ENCODE measurements around the gene KCNH8. TPM values are rescaled to one million over a fixed set of nuclear protein-coding genes. Genes with fewer than 3 reads are reported as not detected.

The KCNH8 gene
- total and polyA plus RNA-seq, 2 donors (not counting 1 experiment from before 2014, with no cell fraction given), result under 0.01 TPM; not detected in 1

GRCh38 chr3:19420159-19420558 lies 271.8 kb downstream of the KCNH8 start:
- Histone ChIP-seq H3K27me3 (ENCODE audit: control insufficient read depth, insufficient read depth, low read length) (no peaks in the 10 kb centered on the region), H3K79me2 (ENCODE audit: control insufficient read depth, insufficient read depth, low read length) (no peaks in the 10 kb centered on the region), H3K4me3 (replicated peaks in 1 of 4; ENCODE audit: control extremely low read depth in 1 of 4, insufficient read depth in 1 of 4, low read depth in 3 of 4, low read length in 4 of 4) (no peak overlapping the region), H2AFZ (ENCODE audit: low read length) (no peak overlapping the region), H3K9ac (ENCODE audit: insufficient read depth, low read length) (no peak overlapping the region), H3K27ac (ENCODE audit: insufficient read depth, low read length) (no peak overlapping the region), H3K4me2 (ENCODE audit: extremely low read depth, insufficient read depth, low read length) (no peak overlapping the region), H3K36me3 (ENCODE audit: control insufficient read depth, insufficient read depth, low read length) (no peaks in the 10 kb centered on the region), H4K20me1 (ENCODE audit: control insufficient read depth, extremely low read depth, insufficient read depth, low read length) (no peaks in the 10 kb centered on the region), H3K9me3 (ENCODE audit: control insufficient read depth, insufficient read depth, low read depth, low read length) (no peaks in the 10 kb centered on the region), H3K4me1 (ENCODE audit: control insufficient read depth, extremely low read depth, insufficient read depth, low read length) (no peaks in the 10 kb centered on the region)
- no peak for DNase-seq (ENCODE audit: low read depth in 2 of 2)
- TF ChIP-seq EZH2 (IDR thresholded peaks at IDR 0.05; ENCODE audit: low read length, missing control alignments) (no peak), CTCF (conservative IDR thresholded peaks at IDR 0.05 in 1 of 2, IDR thresholded peaks at IDR 0.05 in 1 of 2; ENCODE audit: low read depth in 1 of 2, low read length in 2 of 2) (no peak)

DNA sequence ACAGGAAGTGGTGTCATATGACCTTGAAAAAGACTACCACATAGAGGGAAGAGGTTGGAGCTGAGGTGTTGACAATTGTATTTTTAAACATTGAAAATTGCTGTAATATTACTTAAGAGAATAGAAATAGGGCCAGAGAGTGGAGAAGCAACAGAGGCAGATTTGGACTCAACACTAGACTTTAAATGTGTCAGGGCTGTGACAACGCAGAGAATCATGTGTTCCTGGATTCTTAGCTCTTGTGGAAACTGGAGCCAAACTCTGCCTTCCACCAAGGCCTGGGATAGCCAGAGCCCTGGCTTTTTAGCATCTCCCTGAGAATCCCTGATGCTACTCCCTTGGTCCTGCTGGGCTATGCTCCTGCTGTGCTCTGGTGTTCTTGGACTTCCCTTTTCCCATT lies 277.5 kb downstream of the KCNH8 start:
- Histone ChIP-seq H2AFZ (ENCODE audit: low read length) (no peak overlapping the region), H3K9me3 (ENCODE audit: control insufficient read depth, insufficient read depth, low read depth, low read length) (no peaks in the 10 kb centered on the region), H3K27me3 (ENCODE audit: control insufficient read depth, insufficient read depth, low read length) (no peaks in the 10 kb centered on the region), H3K36me3 (ENCODE audit: control insufficient read depth, insufficient read depth, low read length) (no peaks in the 10 kb centered on the region), H3K27ac (ENCODE audit: insufficient read depth, low read length) (no peak overlapping the region), H3K9ac (ENCODE audit: insufficient read depth, low read length) (no peak overlapping the region), H3K4me1 (ENCODE audit: control insufficient read depth, extremely low read depth, insufficient read depth, low read length) (no peaks in the 10 kb centered on the region), H3K4me3 (replicated peaks in 1 of 4; ENCODE audit: control extremely low read depth in 1 of 4, insufficient read depth in 1 of 4, low read depth in 3 of 4, low read length in 4 of 4) (no peak overlapping the region), H3K4me2 (ENCODE audit: extremely low read depth, insufficient read depth, low read length) (no peak overlapping the region), H3K79me2 (ENCODE audit: control insufficient read depth, insufficient read depth, low read length) (no peaks in the 10 kb centered on the region), H4K20me1 (ENCODE audit: control insufficient read depth, extremely low read depth, insufficient read depth, low read length) (no peaks in the 10 kb centered on the region)
- DNase-seq (ENCODE audit: low read depth in 2 of 2), result no peak
- TF ChIP-seq EZH2 (IDR thresholded peaks at IDR 0.05; ENCODE audit: low read length, missing control alignments) (no peak), CTCF (conservative IDR thresholded peaks at IDR 0.05 in 1 of 2, IDR thresholded peaks at IDR 0.05 in 1 of 2; ENCODE audit: low read depth in 1 of 2, low read length in 2 of 2) (no peak)

GRCh38 chr3:19427422-19428149 lies 279.3 kb downstream of the KCNH8 start:
- Histone ChIP-seq H3K4me2 (ENCODE audit: extremely low read depth, insufficient read depth, low read length) (no peak overlapping the region), H3K27ac (ENCODE audit: insufficient read depth, low read length) (no peak overlapping the region), H3K79me2 (ENCODE audit: control insufficient read depth, insufficient read depth, low read length) (no peaks in the 10 kb centered on the region), H3K27me3 (ENCODE audit: control insufficient read depth, insufficient read depth, low read length) (no peaks in the 10 kb centered on the region), H3K9ac (ENCODE audit: insufficient read depth, low read length) (no peak overlapping the region), H3K9me3 (ENCODE audit: control insufficient read depth, insufficient read depth, low read depth, low read length) (no peaks in the 10 kb centered on the region), H4K20me1 (ENCODE audit: control insufficient read depth, extremely low read depth, insufficient read depth, low read length) (no peaks in the 10 kb centered on the region), H3K36me3 (ENCODE audit: control insufficient read depth, insufficient read depth, low read length) (no peaks in the 10 kb centered on the region), H2AFZ (ENCODE audit: low read length) (no peak overlapping the region), H3K4me1 (ENCODE audit: control insufficient read depth, extremely low read depth, insufficient read depth, low read length) (no peaks in the 10 kb centered on the region), H3K4me3 (replicated peaks in 1 of 4; ENCODE audit: control extremely low read depth in 1 of 4, insufficient read depth in 1 of 4, low read depth in 3 of 4, low read length in 4 of 4) (no peak overlapping the region)
- TF ChIP-seq EZH2 (IDR thresholded peaks at IDR 0.05; ENCODE audit: low read length, missing control alignments) (no peak), CTCF (conservative IDR thresholded peaks at IDR 0.05 in 1 of 2, IDR thresholded peaks at IDR 0.05 in 1 of 2; ENCODE audit: low read depth in 1 of 2, low read length in 2 of 2) (no peak)
- no peak for DNase-seq (ENCODE audit: low read depth in 2 of 2)

Measured in fibroblast of lung (primary cell).